HG03064 (cell line): ENCODE measurements around the gene SLC29A1.
"Not testable (repeated sequence)": the region's sequence is repeated elsewhere in the genome, so short reads cannot be mapped to it uniquely, and the experiment has no call there.

Source experiments
- ATAC-seq: cut with Tn5 transposase; IDR thresholded peaks from one replicate; pipeline ENCODE4 v1.9.1; 2021; ENCODE audit warnings: low read depth; ENCODE audit not compliant: unreplicated experiment

SLC29A1 gene

DNA sequence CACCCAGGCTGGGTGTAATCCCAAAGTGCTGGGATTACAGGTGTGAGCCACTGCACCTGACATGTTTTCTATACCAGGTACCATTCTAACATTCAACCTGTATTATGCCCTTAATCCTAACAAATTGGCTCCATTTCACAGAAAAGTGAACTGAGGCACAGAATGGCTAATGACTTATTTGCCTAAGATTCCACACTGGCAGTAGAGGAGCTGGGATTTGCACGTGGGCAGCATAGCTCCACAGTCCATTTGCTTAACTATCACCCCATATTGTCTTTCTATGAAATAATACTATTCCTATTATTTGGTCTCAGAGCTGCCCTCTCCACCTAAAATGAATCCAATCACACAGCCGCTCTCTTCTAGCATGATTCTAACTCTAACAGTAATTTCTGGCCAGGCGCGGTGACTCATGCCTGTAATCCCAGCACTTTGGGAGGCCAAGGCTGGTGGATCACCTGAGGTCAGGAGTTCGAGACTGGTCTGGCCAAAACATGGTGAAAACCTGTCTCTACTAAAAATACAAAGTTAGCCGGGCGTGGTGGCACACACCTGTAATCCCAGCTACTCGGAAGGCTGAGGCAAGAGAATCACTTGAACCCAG lies 30.0 kb upstream of the SLC29A1 start:
- ATAC-seq = no peak

DNA sequence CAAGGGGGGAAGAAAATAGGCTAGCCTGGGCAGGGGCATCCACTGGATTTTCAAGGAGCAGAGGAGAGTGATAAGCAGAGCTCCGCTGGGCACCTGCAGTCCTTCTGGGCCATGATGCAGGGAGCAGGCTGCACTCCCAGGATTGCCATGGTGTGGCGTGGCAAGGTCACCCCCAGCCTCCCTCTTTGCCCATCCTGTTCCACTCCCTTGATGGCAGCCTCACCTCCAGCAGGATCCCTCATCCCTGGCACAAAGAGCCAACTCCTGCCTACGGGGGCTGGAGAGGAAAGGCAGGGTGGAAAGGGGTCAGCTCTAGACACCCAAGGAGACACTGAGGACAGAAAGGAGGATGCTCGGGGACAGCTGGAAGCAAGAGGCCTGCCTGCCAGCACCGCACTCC lies 29.1 kb upstream of the SLC29A1 start:
- no peak for ATAC-seq

DNA sequence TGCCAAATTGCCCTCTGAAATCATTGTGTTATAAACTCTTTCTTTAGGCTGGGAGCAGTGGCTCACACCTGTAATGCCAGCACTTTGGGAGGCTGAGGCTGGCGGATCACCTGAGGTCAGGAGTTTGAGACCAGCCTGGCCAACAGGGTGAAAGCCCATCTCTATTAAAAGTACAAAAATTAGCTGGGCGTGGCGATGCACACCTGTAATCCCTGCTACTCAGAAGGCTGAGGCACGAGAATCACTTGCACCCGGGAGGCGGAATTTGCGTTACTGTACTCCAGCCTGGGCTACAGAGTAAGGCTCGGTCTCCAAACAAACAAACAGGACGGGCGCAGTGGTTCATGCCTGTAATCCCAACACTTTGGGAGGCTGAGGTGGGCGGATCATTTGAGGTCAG lies 27.0 kb upstream of the SLC29A1 start:
- not testable (repeated sequence) for ATAC-seq

DNA sequence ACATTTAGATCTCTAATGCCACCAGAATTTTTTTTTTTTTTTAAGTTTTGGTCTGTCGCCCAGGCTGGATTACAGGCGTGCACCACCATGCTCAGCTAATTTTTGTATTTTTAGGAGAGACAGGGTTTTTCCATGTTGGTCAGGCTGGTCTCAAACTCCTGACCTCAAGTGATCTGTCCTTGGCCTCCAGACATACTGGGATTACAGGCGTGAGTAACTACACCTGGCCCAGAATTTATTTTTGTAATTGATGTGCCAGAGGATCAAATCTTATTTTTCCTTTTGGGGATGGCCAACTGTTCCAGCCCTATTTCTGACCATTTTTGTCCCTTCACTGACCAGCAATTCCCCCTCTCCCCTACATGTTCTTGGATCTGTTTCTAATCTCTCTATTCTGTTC lies 24.7 kb upstream of the SLC29A1 start:
- no peak for ATAC-seq

DNA sequence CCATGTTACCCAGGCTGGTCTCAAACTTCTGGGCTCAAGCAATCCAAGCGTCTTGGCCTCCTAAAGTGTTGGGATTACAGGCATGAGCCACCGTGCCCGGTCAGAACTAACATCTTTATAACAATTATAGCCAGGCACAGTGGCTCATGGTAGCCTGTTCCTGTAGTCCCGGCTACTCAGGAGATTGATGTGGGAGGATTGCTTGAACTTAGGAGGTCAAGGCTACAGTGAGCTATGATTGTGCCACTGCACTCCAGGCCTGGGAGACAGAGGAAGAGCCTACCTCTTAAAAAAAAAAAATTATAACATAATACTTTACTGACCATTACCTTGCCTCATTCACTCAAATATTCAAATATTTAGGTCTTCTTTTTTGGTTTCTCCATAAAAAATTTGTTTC lies 23.5 kb upstream of the SLC29A1 start:
- no peak for ATAC-seq

DNA sequence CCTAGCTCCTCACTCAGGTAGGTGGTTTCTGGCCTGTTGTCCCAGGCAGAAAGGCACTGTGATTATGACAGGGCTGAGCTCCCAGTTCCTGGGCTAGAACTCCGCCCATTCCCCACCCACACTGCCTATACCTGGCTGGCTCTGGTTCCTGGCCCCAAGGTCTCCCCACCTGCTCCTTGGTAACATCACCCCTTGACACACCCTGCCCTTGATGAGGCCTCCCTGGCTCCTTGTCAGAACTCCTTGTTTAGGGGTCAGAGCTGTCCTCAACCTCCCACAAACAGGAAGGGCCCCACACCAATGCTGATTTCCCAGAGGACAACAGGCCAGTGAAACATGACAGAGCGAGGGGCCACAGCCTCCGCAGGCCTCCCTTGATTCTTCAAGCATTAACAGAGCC lies 22.2 kb upstream of the SLC29A1 start:
- ATAC-seq = no peak

DNA sequence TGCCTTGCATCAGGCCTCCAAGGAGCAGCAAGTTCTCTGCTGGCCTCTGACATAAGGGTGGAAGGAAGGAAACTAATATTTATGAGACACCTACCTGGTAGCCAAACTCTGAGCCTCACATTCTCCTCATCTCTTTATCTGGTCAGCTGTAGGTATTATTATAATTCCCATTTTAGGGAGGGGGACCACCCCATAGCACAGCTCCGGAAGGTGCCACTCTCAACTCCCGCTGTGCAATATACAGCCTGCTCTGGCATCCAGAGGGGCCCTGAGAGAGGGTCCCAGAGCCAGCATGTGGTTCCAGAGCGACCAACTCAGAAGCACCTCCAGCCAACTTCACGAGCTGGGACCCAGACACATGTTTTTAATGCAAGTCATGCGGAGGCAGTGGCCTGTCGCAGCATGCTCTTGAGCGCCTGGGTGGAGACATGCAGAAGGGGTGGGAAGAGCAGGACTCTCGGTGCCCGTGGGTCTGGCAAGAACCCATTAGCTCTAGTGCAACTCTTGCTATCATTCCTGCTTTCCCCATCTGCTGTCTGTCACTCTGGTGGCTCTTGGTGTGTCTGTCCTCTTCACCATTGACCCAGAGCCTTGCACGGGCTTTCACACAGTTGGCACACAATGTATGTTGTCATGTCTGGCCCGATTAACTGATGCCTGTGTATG lies 21.6 kb upstream of the SLC29A1 start:
- ATAC-seq = no peak

DNA sequence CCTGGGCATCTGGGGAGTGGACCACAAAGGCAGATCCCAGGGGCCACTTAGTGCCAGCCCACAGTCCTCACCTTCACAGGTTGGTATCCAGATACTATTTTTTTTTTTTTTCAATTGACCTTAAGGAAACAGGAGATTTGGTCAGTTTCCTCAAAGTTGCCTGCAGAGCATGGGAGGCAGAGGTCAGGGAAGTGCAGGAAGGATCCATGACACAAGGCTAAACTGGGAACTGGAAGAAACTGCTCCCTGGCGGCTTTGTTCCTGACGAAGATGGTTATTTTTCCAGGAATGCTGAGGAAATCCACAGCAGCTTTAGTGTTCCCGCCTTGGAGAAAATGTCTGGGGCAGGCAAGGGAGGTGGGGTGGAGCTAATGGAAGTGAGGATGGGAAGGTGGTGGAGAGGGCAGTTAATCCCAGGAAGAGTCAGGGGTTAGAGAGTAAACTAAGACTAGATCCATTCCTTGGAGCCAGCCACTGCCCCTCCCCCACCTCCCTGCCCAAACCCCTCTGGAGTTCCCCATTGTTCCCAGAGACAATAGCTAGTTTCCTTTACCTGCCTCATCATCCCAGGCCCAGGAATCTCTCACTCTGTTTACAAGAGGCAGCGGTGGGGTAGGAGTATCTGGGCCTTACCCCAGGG lies 20.9 kb upstream of the SLC29A1 start:
- no peak for ATAC-seq

DNA sequence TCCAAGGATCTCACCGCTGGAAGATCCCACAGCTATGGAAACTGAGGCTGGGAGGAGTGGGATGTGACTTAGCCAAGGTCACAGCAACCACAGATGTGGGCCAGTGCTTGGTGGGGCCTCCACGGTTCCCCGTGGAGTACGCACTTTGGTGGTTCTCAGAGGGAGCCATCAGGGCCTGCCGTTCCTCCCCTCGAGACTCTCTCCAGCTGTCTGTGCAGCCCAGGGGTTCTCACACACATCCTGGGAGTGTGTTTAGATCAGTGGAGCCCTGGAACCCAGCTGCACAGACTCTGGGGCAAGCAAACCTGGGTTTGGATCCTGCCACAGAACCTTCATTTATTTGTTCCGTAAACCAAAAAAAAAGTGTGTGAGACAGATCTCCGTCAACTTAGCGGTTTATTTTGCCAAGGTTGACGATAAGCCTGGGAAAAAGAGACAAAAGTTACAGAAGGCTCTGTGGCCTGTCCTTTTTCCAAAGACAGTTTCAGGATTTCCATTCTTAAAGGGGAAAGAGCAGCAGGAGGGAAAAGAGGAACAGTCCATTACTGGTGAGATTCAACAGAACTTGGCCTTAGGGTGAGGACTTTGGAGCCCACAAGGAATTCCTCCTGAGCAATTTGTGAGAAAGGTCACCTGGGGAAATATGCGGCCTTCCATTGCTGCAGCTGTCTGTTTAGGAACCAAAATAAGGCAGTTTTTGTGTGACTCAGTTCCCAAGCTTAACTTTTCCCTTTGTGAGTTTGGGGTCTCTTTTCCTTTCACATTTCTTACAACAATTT lies 20.2 kb upstream of the SLC29A1 start:
- no peak for ATAC-seq

DNA sequence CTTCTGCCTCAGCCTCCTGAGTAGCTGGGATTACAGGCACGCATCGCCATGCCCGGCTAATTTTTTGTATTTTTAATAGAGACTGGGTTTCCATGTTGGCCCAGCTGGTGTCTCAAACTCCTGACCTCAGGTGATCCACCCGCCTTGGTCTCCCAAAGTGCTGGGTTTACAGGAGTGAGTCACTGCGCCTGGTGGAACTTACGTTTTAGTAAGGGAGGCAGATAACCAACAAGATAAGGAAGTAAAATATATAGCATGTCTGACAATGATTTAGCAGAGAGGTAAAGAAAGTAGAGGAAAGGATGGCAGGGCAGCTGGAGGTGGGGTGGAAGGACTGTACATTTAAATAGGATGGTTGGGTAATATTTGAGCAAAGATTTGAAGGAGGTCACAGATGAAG lies 19.4 kb upstream of the SLC29A1 start:
- ATAC-seq = no peak

DNA sequence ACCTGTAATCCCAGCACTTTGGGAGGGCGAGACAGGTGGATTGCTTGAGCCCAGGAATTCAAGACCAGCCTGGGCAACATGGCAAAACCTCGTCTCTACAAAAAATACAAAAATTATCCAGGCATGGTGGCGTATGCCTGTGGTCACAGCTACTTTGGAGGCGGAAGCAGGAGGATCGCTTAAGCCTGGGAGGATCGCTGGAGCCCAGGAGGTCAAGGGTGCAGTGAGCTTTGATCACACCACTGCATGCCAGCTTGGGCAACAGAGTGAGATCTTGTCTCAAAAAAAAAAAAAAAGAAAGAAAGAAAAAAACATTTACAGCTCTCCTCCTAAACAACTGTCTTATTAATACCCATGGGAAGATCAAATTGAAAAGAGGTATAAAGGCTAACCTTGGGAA lies 15.4 kb upstream of the SLC29A1 start:
- ATAC-seq = no peak

DNA sequence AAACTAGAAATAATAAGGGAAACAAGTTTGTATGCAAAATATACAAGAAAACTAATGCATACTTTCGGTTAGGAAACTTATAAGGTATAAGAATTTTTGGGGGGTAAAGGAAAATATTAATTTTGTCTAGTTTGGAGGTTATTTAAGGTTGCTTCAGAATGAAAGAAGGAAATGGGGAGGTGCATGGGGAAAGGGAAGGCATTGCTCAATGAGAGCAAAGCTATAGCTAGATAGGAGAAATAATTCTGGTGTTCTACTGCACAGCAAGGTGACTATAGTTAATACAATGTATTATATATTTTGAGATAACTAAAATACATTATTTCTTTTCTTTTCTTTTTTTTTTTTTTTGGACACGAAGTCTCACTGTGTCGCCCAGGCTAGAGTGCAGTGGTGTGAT lies 12.1 kb upstream of the SLC29A1 start:
- no peak for ATAC-seq

DNA sequence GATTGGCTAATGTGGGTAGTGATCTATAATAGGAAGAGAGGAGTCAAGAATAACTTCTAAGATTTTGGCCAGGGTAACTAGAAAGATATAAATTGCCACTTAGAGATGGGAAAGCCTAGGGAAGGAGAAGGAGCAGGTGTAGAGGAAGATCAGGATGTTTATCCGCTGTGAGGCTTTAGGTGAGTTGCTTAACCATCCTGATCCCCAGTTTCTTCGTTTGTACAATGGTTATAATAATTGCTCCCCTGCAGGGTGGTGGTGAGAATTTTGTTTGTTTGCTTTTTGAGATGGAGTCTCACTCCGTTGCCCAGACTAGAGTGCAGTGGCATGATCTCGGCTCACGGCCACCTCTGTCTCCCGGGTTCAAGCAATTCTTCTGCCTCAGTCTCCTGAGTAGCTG lies 9.1 kb upstream of the SLC29A1 start:
- ATAC-seq = no peak

DNA sequence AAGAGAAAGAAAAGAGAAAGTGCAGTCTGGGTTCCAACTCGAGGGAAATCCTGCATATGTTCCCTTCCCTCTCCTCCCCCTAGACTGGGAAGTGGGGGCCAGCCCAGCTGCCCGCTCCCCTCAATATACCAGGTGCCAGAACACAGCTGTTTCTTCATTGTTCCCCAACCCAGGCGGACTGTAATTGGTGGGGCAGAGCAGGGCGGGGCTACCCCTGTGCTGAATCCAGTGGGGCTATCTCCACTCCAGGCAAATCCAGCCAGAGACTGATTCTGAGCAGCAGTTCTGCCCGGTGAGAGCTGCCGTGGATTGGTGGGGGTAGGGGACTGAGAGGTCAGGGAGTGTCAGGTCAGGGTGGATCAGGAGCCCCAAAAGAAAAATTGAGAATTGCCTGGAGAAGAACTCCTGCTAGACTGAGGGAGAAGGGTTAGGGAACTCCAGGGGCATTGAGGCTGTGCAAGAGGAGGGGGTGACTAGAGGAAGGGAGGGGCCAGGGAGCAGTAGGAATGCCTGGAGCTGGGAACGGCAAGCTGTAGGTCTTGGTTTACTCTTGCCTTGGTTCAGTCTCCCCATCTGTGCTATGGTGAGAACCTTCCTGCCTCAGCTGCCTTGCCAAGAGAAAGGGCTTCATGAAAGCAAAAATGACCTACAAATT lies 6.6 kb upstream of the SLC29A1 start, which contains the start of gene MYMX:
Gene MYMX (plus strand): TSS at position 250 of the 655 bp plus-strand sequence. CDS start 546 bp downstream, outside the sequence.
- ATAC-seq = no peak

DNA sequence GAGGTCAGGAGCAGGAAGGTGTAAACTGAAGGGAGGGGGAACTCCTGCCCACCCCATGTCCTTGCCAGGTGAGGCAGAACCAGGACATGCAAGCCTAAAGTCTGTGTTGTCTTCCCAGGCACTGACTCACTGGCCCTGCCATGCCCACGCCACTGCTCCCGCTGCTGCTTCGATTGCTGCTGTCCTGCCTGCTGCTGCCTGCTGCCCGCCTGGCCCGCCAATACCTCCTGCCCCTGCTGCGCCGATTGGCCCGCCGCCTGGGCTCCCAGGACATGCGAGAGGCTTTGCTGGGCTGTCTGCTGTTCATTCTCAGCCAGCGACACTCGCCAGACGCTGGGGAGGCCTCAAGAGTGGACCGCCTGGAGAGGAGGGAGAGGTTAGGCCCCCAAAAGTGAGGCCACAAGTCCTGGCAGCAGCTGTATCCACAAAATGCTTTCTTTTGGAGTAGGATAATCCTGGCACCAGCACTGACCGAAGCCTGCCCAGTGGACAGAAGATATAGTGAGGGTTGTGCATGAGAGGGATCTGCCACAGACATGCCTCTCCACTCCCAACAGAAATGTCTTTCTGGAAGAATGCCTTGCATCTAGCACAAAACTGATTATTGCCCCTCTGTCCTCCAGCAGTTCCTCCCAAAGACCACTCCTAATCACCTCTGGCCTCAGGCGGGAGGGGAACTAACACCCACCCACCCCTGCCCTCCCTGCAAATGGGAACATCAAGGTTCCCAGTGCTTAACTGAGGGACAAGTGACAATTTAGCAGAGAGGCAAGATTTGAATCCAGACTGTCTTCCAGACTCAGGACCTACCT lies 5.9 kb upstream of the SLC29A1 start:
- no peak for ATAC-seq

DNA sequence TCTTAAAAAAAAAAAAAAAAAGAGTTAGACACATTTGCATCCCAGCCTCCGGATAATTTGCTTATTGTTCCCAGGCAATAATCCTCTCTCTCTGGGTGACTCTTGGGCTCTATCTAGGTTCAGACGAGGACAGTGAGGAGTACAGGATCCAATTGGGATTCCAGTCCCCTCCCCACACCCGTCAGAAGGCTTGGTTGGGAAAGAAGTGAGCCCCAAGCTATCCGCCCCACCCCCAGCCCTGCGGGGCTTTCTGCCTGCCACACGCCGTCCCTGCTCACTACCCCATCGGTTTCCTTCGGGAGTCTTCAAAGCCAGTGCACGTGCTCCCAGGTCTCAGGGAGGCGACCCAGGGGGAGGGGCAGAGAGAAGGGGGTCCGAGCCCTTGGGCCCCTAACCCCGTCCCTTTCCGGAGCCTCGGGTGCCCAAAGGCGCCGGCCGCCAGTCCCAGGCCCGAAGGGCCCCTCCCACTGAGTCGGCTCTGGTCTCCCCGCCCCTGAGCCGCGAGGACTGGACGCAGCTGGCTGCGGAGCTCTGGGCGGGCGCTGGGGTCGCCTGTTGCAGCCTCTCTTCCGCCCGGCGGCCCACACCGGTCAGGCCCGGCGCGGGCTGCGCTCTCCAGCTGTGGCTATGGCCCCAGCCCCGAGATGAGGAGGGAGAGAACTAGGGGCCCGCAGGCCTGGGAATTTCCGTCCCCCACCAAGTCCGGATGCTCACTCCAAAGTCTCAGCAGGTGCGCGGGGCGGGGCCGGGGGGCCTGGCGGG lies 4.2 kb upstream of the SLC29A1 start:
- ATAC-seq = peak; percentile 48

DNA sequence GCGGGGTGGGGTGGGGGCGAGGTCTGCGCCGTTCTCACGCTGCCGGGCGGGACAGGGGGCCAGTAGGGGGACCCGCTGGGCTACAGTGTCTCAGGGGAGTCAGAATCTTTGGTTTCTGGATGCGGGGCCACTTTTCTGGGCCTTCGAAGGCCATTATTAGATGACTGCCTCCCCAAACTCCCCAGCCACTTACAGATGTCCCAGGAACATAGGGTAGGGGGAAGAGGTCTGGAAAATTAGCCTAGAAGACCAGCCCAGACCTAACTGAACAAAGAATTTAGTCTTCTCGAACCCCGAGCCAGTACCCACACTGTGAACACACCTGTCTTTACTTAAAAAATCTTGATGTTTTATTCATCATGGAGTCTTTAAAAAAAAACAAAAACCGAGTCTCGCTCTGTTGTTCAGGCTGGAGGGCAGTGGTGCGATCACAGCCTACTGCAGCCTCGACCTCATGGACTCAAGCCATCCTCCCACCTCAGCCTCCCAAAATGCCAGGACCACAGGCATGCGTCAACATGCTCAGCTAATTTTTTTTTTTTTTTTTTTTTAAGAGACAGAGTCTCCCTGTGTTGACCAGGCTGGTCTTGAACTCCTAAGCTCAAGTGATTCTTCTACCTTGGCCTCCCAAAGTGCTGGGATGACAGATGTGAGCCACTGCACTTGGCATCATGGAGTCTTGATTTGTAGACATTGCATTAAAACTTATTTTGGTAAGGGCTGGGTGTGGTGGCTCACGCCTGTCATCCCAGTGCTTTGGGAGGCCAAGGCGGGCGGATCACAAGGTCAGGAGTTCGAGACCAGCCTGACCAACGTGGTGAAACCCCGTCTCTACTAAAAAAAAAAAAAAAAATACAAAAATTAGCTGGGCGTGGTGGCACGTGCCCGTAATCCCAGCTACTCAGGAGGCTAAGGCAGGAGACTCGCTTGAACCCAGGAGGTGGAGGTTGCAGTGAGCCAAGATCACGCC lies 3.3 kb upstream of the SLC29A1 start:
- ATAC-seq = no peak

DNA sequence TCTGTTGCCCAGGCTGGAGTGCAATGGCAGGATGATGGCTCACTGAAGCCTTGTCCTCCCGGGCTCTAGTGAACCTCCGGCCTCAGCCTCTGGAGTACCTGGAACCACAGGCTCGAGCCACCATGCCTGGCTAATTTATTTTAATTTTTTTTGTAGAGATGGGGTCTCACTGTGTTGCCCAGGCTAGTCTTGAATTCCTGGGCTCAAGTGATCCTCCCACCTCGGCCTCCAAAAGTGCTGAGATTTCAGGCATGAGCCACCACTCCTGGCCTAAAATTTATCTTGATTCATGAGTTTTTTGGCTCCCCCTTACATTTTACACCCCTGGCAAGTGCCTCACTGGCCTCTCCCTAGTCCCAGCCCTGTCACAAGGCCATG lies 2.5 kb upstream of the SLC29A1 start:
- ATAC-seq = no peak
